ENCODE data around the gene RPL29.

Gene RPL29

GRCh38 chr3:52025453-52025852 is 29.8 kb upstream of the RPL29 start:
- DNase-seq, result no peak

DNA sequence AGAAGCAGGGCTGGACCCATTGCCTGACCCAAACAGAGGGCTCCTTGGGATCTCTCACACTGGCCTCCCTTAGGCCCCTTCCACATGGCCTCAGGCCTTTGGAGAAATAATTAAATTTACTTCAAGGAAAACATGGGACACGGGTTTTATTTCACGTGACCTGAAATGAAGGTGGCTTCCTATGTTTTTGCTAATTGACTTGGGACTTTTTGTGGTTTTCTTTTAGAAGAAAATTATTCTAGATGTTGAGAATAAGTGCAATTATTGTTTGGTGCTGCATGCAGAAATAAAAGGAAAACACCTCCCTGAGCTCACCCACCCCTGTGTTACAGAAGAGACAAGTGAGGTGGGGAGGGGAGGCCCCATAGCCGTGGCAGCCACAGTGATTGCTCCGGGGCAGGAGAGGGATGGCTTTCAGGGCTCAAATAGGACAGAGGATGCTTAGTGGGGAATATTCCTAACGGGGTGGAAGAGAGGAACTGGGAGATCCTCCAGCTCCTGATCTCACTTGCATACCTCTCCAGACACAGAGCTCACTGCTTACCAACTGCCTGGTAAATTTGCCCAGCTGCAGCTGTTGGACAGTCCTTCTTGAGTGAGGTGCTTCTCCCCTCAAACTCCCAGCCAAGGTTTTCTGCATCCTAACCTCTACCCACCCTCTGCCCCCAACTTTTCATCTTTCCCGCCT is 29.2 kb upstream of the RPL29 start:
- no peak for DNase-seq

DNA sequence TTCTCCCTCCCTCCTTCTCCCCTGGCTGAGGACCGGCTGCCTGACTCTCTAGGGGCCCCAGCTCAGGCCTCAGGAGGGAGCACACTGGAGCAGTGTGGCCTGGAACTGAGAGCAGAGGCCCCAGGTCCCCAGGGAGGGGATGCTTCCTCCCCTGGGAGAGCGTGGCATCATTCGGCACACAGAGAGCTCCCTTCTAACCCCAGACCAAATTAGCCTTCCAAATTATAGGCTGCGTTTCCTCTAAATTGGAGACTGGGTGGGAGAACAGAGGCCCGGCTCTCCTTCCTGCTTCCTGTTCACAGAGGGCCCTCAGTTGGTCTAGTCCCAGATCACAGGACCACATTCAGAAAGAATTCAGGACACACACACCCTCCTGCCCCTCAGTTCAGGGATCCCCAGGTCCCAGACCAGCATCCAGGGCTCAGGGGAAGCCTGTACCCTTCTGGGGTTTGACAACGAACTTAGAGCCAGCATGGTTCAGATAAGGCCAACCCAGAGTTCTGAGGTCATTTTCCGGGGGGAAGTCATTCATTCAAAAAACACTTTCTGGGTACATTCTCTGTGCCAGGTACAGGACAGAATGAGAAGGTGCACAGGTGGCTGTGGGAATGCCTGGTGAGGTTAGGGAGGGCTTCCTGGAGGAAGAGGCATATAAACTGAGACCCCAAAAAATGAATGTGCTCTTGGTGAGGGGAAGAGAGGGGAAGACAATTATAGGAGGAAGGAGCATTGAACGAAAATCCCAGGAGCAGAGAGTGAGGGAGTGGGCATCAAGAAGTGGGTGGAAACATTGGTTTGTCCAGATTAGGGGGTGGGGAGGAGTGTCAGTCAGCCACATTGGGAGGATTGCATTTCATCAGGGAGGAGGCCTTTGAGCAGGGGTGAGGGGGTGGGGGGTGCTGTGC is 28.4 kb upstream of the RPL29 start:
- DNase-seq, result no peak

DNA sequence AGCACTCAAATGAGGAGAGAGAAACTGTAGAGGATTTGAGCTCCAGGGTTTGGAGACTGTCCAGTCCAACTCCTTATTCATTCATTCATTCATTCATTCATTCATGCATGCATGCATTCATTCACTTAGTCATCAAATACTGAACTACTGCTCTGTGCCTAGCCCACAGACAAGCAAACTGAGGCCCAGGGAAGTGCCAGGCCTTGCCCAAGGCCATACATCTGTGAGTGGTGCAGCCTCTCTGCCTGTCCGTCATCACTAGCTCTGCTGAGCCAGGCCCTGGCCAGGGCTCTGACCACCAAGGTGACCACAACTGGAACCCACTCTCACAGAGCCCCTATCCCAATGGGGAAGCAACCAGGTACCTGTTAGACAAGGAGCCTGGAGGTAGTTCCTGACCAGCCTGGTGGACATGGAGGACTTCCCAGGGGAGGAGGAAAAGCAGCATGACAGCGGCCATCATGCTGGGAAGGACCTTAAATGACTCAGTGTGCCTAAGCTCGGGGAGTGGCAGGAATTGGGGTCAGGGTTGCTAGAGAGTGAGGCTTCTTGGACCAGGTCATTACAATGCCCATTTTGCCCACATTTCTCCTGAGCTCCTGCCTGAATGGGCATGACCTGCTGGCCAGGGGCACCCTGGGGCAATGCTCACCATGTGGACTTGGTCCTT is 27.5 kb upstream of the RPL29 start:
- DNase-seq, result no peak

DNA sequence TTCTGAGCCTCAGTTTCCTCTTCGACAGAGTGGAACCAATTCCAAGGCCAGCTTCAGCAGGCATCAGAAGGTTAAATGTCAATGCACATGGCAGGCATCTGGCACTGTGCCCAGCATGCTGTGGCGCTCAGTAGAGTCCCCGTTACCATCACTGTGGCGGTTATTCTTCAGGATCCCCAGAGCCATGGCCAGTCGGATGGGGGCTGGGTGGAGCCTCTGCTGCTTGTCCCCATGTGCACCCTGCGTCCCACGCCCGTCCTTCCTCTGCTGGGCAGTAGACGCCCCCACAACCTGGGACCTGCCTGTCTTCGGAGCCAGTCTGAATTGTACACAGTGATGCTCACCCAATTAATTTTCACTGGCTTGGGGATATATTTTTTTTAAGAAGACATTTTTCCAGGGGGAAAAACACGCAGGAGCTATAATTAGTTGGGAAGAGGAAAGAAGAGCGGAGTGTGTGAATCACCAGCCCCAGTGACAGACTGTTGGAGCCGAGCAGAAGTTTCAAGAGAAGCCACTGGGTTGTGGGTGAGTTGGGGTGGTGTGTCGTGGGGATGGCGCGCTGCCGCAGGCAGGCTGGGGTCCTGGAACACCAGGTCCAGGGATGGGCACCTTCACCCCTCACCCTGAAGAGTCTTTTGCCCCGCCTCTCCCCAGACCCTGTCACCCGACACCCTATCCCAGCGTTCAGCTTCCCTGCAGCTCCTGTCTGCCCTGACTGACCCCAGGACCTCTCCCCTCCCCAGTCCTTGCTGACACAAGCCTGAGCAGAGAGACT is 26.8 kb upstream of the RPL29 start:
- DNase-seq, result no peak

GRCh38 chr3:52021489-52022268 is 26.0 kb upstream of the RPL29 start:
- no peak for DNase-seq

GRCh38 chr3:52020796-52021195 is 25.1 kb upstream of the RPL29 start:
- no peak for DNase-seq

- no peak for DNase-seq
Observed at GRCh38 chr3:52019352-52020080, 23.8 kb upstream of the RPL29 start.

- DNase-seq, result no peak
Observed at GRCh38 chr3:52018319-52019000, 22.8 kb upstream of the RPL29 start.

GRCh38 chr3:52017586-52017985 is 21.9 kb upstream of the RPL29 start:
- DNase-seq, result no peak

DNA sequence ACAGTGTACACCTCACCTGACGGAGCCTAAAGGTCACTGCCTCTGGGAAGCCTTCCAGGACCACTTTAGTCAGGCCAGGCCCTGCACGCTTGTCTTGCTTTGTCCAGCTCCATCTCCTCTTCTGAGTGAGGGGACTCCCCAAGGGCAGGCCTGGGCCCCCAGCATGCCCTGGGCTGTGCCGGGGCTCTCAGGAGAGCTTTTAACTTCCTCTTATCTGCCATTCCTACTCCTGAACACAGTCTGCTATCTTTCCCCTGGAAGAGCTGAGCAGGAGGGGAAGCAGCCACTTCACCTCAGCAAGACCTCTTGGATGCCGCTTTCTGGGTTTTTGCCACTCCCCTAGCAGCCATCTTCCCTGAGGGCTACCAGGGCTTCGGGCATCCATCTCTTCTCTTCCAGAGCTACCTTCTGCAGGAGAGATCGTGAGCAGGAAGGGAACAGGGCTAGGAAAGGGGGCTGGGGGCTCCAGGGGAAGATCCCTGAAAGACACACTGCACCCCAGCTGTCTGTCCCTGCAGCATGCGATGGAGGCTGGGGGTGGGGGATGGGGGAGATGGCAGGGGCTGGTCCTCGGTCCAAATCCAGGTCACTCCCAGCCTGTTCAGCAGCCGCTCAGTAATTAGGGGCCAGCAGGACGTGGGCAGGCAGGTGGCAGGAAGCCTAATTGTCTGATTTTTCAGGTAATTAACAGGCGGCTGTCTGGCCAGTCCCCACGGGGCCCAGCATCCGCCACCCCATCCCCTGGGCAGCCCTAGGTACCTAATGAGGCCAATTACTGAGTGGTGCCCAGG is 19.9 kb upstream of the RPL29 start:
- no peak for DNase-seq

DNA sequence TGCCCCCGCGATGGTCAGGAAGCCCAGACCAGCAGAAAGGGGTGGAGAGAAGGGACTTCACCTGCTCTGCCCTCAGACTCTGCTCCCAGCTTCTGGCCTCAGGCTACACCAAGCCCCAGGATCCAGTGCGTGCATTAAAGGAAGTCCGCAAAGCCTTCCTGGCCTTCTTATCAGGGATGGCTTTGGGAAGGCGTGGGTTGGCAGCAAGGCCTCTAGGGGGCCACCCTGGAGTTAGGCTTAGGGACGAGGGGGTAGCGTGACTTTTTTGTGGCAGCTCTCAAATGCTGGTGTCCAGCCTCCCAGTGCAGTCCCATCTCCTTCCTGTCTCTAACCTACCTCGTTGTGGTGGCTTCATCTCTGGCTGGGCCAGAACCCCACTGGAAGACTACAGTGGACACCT is 18.9 kb upstream of the RPL29 start:
- no peak for DNase-seq

DNA sequence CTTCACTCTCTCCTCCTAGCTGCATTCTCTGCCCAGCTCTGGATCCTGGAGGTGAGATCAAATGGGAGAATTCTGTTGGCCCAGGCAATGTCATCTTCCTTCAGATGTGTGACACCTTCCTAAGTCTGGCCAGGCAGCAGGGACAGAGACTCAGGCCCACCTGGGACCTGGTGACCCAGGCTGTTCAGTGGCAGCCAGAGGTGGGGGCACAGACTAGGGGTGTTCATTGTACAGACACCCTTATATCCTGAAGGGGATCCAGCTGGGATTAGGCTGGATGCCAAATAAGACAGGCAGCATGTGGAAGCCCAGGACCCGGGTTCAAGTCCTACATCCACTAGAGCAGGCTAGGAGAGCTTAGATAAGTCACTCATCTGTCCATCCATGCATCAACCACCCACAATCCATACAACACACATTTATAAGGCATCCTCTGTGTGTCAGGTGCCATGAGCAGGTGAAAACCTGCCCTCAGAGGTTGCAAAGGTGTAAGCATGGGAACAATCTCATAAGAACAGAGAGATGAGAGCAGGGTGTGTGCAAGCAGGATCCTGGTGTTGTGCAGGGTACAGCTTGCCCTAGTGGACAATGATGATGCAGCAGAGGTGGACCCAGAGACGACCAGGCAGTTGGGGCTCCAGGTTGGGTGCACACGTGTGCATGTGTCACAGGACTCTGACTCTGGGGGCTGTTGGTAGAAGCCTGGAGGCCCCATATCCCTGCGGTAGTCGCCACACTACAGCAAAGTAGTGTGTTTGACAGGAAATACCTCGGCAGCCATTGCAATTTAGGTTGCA is 18.3 kb upstream of the RPL29 start:
- no peak for DNase-seq

DNA sequence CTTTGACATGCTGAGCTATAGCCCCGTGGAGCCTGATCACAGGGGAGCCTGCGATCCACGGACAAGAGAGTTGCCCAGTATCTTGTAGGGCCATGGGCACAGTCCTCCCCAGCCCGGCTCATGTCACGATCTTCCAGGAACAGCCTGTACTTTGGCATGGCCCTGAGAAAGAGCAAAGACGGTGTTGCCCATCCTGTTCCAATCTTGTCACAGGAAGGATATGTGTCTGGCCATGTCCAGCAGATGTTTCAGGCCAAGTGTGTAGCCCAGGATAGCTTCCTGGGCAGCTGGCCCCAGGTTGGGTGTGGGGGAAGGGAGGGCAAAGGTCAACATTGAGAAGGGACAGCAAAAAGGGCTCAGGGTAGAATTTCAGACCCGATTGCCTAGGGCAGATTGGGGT is 17.0 kb upstream of the RPL29 start:
- no peak for DNase-seq

DNA sequence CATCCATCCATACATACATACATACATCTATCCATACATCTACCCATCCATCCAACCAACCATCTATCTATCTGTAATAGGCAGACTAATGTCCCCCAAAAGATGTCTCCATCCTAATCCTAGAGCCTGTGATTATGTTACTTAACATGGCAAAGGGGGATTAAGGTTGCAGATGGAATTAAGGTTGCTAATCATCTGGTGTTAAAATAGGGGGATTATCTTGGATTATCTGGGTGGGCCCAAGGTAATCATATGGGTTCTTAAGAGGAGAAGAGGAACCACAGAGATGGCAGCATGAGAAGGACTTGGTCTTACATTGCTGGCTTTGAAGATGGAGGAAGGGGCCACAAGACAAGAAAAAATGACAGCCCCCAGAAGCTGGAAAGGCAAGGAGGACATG is 14.7 kb upstream of the RPL29 start:
- no peak for DNase-seq

DNA sequence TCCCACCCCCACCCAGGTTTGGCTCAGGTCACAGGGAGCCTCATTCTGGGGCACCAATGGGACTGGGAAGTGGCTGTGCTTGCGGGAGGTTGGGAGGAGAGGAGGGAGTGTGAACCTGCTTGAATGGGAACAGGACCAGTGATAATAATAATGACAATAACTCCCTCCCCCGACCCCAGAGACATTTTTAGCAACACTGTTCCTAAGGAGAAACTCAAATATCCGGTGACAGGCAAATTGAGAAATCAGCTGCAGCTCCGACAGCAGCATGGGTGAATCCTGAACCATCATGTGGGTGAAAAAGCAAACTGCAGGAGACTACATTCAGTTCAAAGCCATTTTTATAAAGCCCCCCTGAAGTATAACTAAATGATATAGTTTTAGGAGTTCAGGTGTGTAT is 11.6 kb upstream of the RPL29 start:
- no peak for DNase-seq

- no peak for DNase-seq
Observed at GRCh38 chr3:52006820-52007133, 11.1 kb upstream of the RPL29 start.

DNA sequence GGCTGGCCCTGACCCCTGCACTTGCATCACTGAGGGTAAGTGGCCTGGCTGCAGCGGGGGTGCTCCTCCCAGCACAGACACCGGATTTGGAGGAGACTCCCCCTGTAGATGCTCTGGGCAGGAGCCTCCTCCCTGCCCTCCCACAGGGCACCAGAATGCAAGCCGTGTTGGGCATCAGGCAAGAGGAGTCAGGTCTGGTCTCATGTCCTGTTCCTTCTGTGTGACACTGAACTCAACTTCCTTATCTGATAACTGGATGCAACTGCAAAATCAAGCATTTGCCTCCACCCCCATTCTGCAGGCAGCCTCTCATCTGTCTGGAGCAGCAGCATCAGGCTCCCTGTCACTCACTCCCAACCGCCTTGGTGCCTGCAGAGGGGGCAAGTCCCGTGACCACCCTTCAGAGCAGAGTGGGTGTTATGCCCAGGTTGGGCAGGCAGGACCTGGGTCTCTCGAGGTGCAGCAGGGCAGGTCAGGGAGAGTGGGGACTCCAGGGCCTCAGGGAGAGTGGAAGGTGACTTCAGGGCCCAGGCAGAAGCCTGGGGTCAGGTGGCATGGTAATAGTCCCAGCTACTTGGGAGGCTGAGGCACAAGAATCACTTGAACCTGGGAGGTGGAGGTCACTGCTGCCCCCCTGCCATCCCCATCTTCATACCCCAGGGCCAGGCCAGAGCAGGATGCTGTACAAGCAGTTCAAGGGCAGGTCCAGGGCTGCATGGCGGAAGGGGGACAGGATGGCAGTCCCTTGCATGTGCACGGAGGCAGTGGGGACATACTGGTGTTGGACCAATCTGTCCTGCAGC is 10.5 kb upstream of the RPL29 start:
- DNase-seq, result peak in 1 of 2 experiments; percentile 22
